Breast epithelium (tissue), 3 donors: ENCODE data around the gene ADORA3.
"Not testable (repeated sequence)": the region's sequence is repeated elsewhere in the genome, so short reads cannot be mapped to it uniquely, and the experiment has no call there.

ENCODE experiments used
- CTCF ChIP-seq, 3 donors: fragments of 450-650 bp; IDR thresholded peaks; one replicate each; pipeline ENCODE4 v1.5.1; 2016 to 2017; ENCODE audit warnings: antibody characterized with exemption in 3 of 3, mild to moderate bottlenecking in 3 of 3, moderate library complexity in 3 of 3
- POLR2A ChIP-seq: fragments of 450-650 bp; IDR thresholded peaks from one replicate; pipeline ENCODE4 v1.6.1; 2016; ENCODE audit warnings: antibody characterized with exemption, mild to moderate bottlenecking, moderate library complexity

GRCh38 chr1:111547786-111548185, 44.4 kb upstream of the ADORA3 start:
- not testable (repeated sequence) for TF ChIP-seq CTCF (IDR thresholded peaks at IDR 0.05); POLR2A
